Thoracic aorta (tissue), 2 donors: Measurements from ENCODE around the gene ARID3A. TPM values are rescaled to one million over a fixed set of nuclear protein-coding genes. Genes with fewer than 3 reads are reported as not detected.

Source experiments
- ATAC-seq: fragments of 150-250 bp; one replicate; pipeline ENCODE4 v1.8.0; 2017; ENCODE audit warnings: low read depth; ENCODE audit not compliant: insufficient number of reproducible peaks, low FRiP score
- DNase-seq: peaks from one replicate; pipeline ENCODE4 v3.0.0-alpha.2; 2020; ENCODE audit warnings: low spot score
- H3K27ac ChIP-seq, 2 donors: fragments of 200-600 bp; sonication (generic); 1 replicate in 1 of 2; 2 replicates in 1 of 2; pipeline ENCODE4 v1.5.1; 2016; ENCODE audit warnings: mild to moderate bottlenecking in 2 of 2, moderate library complexity in 2 of 2
- H3K27me3 ChIP-seq: fragments of 200-600 bp; sonication (generic); replicated peaks from 2 replicates; pipeline ENCODE4 v1.6.0; 2016; ENCODE audit warnings: mild to moderate bottlenecking; ENCODE audit not compliant: insufficient read depth
- H3K36me3 ChIP-seq: fragments of 200-600 bp; sonication (generic); one replicate; pipeline ENCODE4 v1.5.1; 2016
- H3K4me1 ChIP-seq, 2 donors: fragments of 200-600 bp; sonication (generic); 1 replicate in 1 of 2; 2 replicates in 1 of 2; pipeline versions ENCODE4 v1.5.1 to v1.6.0; 2016; ENCODE audit warnings: low read depth in 2 of 2, mild to moderate bottlenecking in 1 of 2; ENCODE audit not compliant: control insufficient read depth in 1 of 2
- H3K4me3 ChIP-seq: fragments of 200-600 bp; sonication (generic); 2 replicates; pipeline ENCODE4 v1.5.1; 2016; ENCODE audit warnings: mild to moderate bottlenecking
- H3K9me3 ChIP-seq: fragments of 200-600 bp; sonication (generic); 2 replicates; pipeline ENCODE4 v1.5.1; 2016
- CTCF ChIP-seq: fragments of 200-600 bp; sonication (generic); IDR thresholded peaks from one replicate; pipeline ENCODE4 v1.5.1; 2019; ENCODE audit warnings: antibody characterized with exemption
- total RNA-seq, 2 donors: library from RNA; depleted of rRNA; stranded (reverse); fragments of >200 nt; gene quantifications; one replicate each; pipeline versions ENCODE4 v1.1.0 to v1.2.3, GENCODE V29; 2016

The ARID3A gene
- total RNA-seq, 2 donors from 2014 or later = 3.3 to 11.2 TPM

GRCh38 chr19:964761-965694 lies 39.2 kb downstream of the ARID3A start:
- peaks cover 4% of the 10 kb centered on the region for H3K36me3 ChIP-seq

DNA sequence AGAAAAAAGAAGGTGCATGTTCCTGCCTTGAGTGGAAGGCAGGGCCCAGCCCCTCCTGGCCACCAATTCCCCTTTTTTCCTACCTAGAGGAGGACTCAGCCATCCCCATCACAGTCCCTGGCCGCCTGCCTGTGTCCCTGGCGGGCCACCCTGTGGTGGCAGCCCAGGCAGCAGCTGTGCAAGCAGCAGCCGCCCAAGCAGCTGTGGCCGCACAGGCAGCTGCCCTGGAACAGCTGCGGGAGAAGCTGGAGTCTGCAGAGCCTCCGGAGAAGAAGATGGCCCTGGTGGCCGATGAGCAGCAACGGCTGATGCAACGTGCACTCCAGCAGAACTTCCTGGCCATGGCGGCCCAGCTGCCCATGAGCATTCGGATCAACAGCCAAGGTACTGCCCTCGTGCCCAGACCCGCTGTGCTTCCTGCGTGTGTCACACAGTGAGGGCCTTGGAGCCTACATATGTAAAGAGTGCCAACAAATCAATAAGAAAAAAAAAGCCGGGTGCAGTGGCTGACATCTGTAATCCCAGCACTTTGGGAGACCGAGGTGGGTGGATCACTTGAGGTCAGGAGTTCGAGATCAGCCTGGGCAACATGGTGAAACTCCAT lies 40.8 kb downstream of the ARID3A start:
- H3K4me3 ChIP-seq = no peak overlapping the region
- no peak for TF ChIP-seq CTCF
- no peaks in the 10 kb centered on the region for H3K4me1 ChIP-seq
- H3K27ac ChIP-seq = no peak overlapping the region
- peaks cover 4% of the 10 kb centered on the region for H3K9me3 ChIP-seq
- peaks cover 12% of the 10 kb centered on the region for H3K36me3 ChIP-seq
- no peaks in the 10 kb centered on the region for H3K27me3 ChIP-seq
- DNase-seq (no peak), ATAC-seq (no peak)

More at GRCh38 chr19:964761-965694, 39.2 kb downstream of the ARID3A start:
- no peak for TF ChIP-seq CTCF
- Histone ChIP-seq H3K27me3 (no peaks in the 10 kb centered on the region), H3K9me3 (no peaks in the 10 kb centered on the region), H3K27ac (no peak overlapping the region), H3K4me3 (no peak overlapping the region), H3K4me1 (no peaks in the 10 kb centered on the region)
- DNase-seq = no peak
- no peak for ATAC-seq

- Histone ChIP-seq H3K4me3 (no peak overlapping the region), H3K27ac (no peak overlapping the region), H3K27me3 (no peaks in the 10 kb centered on the region), H3K9me3 (peaks cover 4% of the 10 kb centered on the region), H3K36me3 (peaks cover 14% of the 10 kb centered on the region), H3K4me1 (no peaks in the 10 kb centered on the region)
- DNase-seq = no peak
- ATAC-seq = no peak
- peak; percentile 29 for TF ChIP-seq CTCF
Measured at GRCh38 chr19:970695-971094, 44.9 kb downstream of the ARID3A start.

DNA sequence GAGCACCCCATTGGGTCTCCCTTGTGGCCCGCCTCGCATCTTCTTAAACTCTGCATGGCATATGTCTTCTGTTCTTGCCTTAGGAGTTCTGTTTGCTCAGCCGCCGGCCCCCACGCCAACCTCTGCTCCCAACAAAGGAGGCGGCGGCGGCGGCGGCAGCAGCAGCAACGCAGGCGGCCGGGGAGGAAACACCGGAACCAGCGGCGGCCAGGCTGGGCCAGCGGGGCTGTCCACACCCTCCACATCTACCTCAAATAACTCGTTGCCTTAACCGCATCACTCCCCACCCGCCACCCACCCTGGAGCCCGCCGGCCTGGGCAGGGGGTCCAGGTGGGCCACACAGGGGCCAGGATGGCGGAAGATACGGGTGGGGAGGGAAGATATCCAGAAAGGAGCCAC lies 46.0 kb downstream of the ARID3A start:
- Histone ChIP-seq H3K4me3 (no peak overlapping the region), H3K9me3 (peaks cover 4% of the 10 kb centered on the region), H3K27me3 (no peaks in the 10 kb centered on the region), H3K4me1 (no peaks in the 10 kb centered on the region), H3K36me3 (peaks cover 14% of the 10 kb centered on the region), H3K27ac (no peak overlapping the region)
- no peak for TF ChIP-seq CTCF
- ATAC-seq = no peak
- no peak for DNase-seq

DNA sequence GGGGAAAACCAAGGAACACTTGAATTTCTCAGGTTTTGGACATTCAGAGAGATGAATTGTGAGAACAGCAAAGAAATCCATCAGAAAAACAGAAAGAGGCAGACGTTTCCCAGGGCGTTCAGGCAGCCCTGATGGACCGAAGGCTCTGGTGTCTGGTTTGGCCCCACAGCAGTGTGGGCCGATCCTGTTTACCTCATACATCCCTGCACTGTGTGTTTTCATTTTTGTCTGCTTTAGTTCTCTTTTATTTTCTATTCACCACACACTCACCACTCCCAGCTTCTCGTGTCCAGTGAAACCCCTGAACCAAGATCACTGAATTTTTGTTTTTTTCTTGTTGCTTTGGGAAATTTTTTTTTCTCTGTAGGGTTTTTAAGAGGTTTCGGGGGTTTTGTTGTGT lies 46.4 kb downstream of the ARID3A start:
- H3K9me3 ChIP-seq = peaks cover 4% of the 10 kb centered on the region
- H3K27me3 ChIP-seq = no peaks in the 10 kb centered on the region
- peaks cover 14% of the 10 kb centered on the region for H3K36me3 ChIP-seq
- H3K4me3 ChIP-seq = no peak overlapping the region
- no peak for ATAC-seq
- DNase-seq = no peak
- no peak overlapping the region for H3K27ac ChIP-seq
- H3K4me1 ChIP-seq = no peaks in the 10 kb centered on the region
- no peak for TF ChIP-seq CTCF
